Fibroblast of lung (primary cell): ENCODE data around the gene CDC42EP2. TPM values are rescaled to one million over a fixed set of nuclear protein-coding genes. Genes with fewer than 3 reads are reported as not detected.

Experiments used
- DNase-seq, 2 donors: peaks; one replicate each; pipeline versions ENCODE4 v3.0.0 to v3.0.0-alpha.2; 2010; ENCODE audit warnings: low read depth in 2 of 2
- H2AFZ ChIP-seq: 2 replicates; pipeline ENCODE4 v1.5.1; 2012; ENCODE audit warnings: low read length, control low read depth, inconsistent platforms
- H3K27ac ChIP-seq: 2 replicates; pipeline ENCODE4 v1.5.1; 2011; ENCODE audit warnings: low read length, control low read depth; ENCODE audit not compliant: insufficient read depth
- H3K27me3 ChIP-seq: 2 replicates; pipeline ENCODE4 v1.5.1; 2011; ENCODE audit warnings: mild to moderate bottlenecking, low read length; ENCODE audit not compliant: control insufficient read depth, insufficient read depth
- H3K36me3 ChIP-seq: 2 replicates; pipeline ENCODE4 v1.5.1; 2011; ENCODE audit warnings: low read length; ENCODE audit not compliant: control insufficient read depth, insufficient read depth
- H3K4me1 ChIP-seq: 2 replicates; pipeline ENCODE4 v1.5.1; 2011; ENCODE audit warnings: low read length; ENCODE audit not compliant: control insufficient read depth, insufficient read depth; ENCODE audit errors: extremely low read depth
- H3K4me2 ChIP-seq: 2 replicates; pipeline ENCODE4 v1.5.1; 2011; ENCODE audit warnings: low read length, control low read depth; ENCODE audit not compliant: insufficient read depth; ENCODE audit errors: extremely low read depth
- H3K4me3 ChIP-seq, 4 experiments: fragments of 200-600 bp in 1 of 4; sonication (generic) in 1 of 4; replicated peaks in 1 of 4; 2 replicates each; pipeline ENCODE4 v1.5.1; 2011 to 2016; ENCODE audit warnings: low read length in 4 of 4, low read depth in 3 of 4, mild to moderate bottlenecking in 3 of 4, control low read depth in 2 of 4, inconsistent platforms in 1 of 4, mixed read lengths in 1 of 4; ENCODE audit not compliant: insufficient read depth in 1 of 4; ENCODE audit errors: control extremely low read depth in 1 of 4
- H3K79me2 ChIP-seq: 2 replicates; pipeline ENCODE4 v1.5.1; 2012; ENCODE audit warnings: mild to moderate bottlenecking, low read length, inconsistent platforms; ENCODE audit not compliant: control insufficient read depth, insufficient read depth
- H3K9ac ChIP-seq: 2 replicates; pipeline ENCODE4 v1.5.1; 2011; ENCODE audit warnings: mild to moderate bottlenecking, low read length, control low read depth; ENCODE audit not compliant: insufficient read depth
- H3K9me3 ChIP-seq: 2 replicates; pipeline ENCODE4 v1.5.1; 2012; ENCODE audit warnings: low read depth, low read length; ENCODE audit not compliant: control insufficient read depth, insufficient read depth
- H4K20me1 ChIP-seq: 2 replicates; pipeline ENCODE4 v1.5.1; 2011; ENCODE audit warnings: low read length; ENCODE audit not compliant: control insufficient read depth, insufficient read depth; ENCODE audit errors: extremely low read depth
- CTCF ChIP-seq, 2 donors: IDR thresholded peaks in 1 of 2; conservative IDR thresholded peaks in 1 of 2; 1 replicate in 1 of 2; 2 replicates in 1 of 2; pipeline ENCODE4 v1.5.1; 2011 to 2012; ENCODE audit warnings: low read length in 2 of 2, control low read depth in 1 of 2, inconsistent platforms in 1 of 2, low read depth in 1 of 2, mild to moderate bottlenecking in 1 of 2
- EZH2 ChIP-seq: IDR thresholded peaks from 2 replicates; pipeline ENCODE4 v1.5.1; 2012; ENCODE audit warnings: low read length, control low read depth, mild to moderate bottlenecking; ENCODE audit errors: missing control alignments
- polyA plus RNA-seq, 2 donors: library from polyadenylated mRNA; depleted of rRNA in 1 of 2; stranded (reverse) in 1 of 2; unstranded in 1 of 2; fragments of >200 nt; gene quantifications; 2 replicates each; pipeline ENCODE4 v1.2.1, GENCODE V29; 2011 to 2012; ENCODE audit warnings: missing spikeins in 1 of 2
- total RNA-seq: library from RNA; depleted of rRNA; stranded (reverse); fragments of >200 nt; gene quantifications from 2 replicates; pipeline ENCODE4 v1.2.1, GENCODE V29; 2014

CDC42EP2 gene
- total and polyA plus RNA-seq, 2 donors (not counting 1 experiment from before 2014, with no cell fraction given) = 25.6 to 48.4 TPM

GRCh38 chr11:65351511-65351910 is 36.8 kb downstream of the CDC42EP2 start:
- Histone ChIP-seq H4K20me1 (no peaks in the 10 kb centered on the region), H3K4me2 (no peak overlapping the region), H3K4me3 (no peak overlapping the region), H3K9ac (no peak overlapping the region), H3K4me1 (peaks cover 8% of the 10 kb centered on the region), H3K9me3 (no peaks in the 10 kb centered on the region), H3K27me3 (no peaks in the 10 kb centered on the region), H2AFZ (no peak overlapping the region), H3K79me2 (no peaks in the 10 kb centered on the region), H3K27ac (no peak overlapping the region), H3K36me3 (peaks cover 12% of the 10 kb centered on the region)
- DNase-seq = no peak
- TF ChIP-seq EZH2 (no peak), CTCF (conservative IDR thresholded peaks at IDR 0.05 in 1 of 2, IDR thresholded peaks at IDR 0.05 in 1 of 2; ENCODE audit: low read depth in 1 of 2, low read length in 2 of 2) (no peak)

- no peaks in the 10 kb centered on the region for H3K9me3 ChIP-seq
- peaks cover 6% of the 10 kb centered on the region for H3K27me3 ChIP-seq
- H4K20me1 ChIP-seq = no peaks in the 10 kb centered on the region
- no peak overlapping the region for H3K4me3 ChIP-seq
- H3K4me1 ChIP-seq = peaks cover 8% of the 10 kb centered on the region
- H3K79me2 ChIP-seq = no peaks in the 10 kb centered on the region
- H2AFZ ChIP-seq = no peak overlapping the region
- H3K36me3 ChIP-seq = peaks cover 11% of the 10 kb centered on the region
- TF ChIP-seq CTCF (conservative IDR thresholded peaks at IDR 0.05 in 1 of 2, IDR thresholded peaks at IDR 0.05 in 1 of 2; ENCODE audit: low read depth in 1 of 2, low read length in 2 of 2) (peak; percentile 29 to 47), EZH2 (no peak)
- no peak overlapping the region for H3K4me2 ChIP-seq
- peak in 1 of 2 donors; percentile 44 for DNase-seq
- no peak overlapping the region for H3K9ac ChIP-seq
- no peak overlapping the region for H3K27ac ChIP-seq
Measured at GRCh38 chr11:65352783-65353182, 38.1 kb downstream of the CDC42EP2 start.

- Histone ChIP-seq H4K20me1 (no peaks in the 10 kb centered on the region), H3K79me2 (no peaks in the 10 kb centered on the region), H3K27ac (no peak overlapping the region), H3K27me3 (peaks cover 9% of the 10 kb centered on the region), H3K9ac (no peak overlapping the region), H3K4me1 (peaks cover 8% of the 10 kb centered on the region), H2AFZ (no peak overlapping the region), H3K9me3 (no peaks in the 10 kb centered on the region), H3K4me3 (peak overlapping the region in 1 of 4 experiments; percentile 58), H3K4me2 (peak overlapping the region; percentile 74), H3K36me3 (peaks cover 10% of the 10 kb centered on the region)
- no peak for TF ChIP-seq EZH2
- TF ChIP-seq CTCF (conservative IDR thresholded peaks at IDR 0.05 in 1 of 2, IDR thresholded peaks at IDR 0.05 in 1 of 2; ENCODE audit: low read depth in 1 of 2, low read length in 2 of 2) = no peak
- no peak for DNase-seq
Measured at GRCh38 chr11:65353376-65353775, 38.7 kb downstream of the CDC42EP2 start.
